GM18868 (cell line): ENCODE measurements around the gene ZNF746.
"Not testable (repeated sequence)": the region's sequence is repeated elsewhere in the genome, so short reads cannot be mapped to it uniquely, and the experiment has no call there.

ENCODE experiments used
- ATAC-seq: cut with Tn5 transposase; IDR thresholded peaks from one replicate; pipeline ENCODE4 v1.9.1; 2021; ENCODE audit warnings: mild to moderate bottlenecking, moderate library complexity; ENCODE audit not compliant: unreplicated experiment

Gene ZNF746

GRCh38 chr7:149497467-149498261, at the start of gene ZNF746:
Gene ZNF746, minus strand, starts transcription at chr7:149497809. Its CDS starts 273 bp downstream, at chr7:149497536.
- peak; percentile 95 for ATAC-seq

DNA sequence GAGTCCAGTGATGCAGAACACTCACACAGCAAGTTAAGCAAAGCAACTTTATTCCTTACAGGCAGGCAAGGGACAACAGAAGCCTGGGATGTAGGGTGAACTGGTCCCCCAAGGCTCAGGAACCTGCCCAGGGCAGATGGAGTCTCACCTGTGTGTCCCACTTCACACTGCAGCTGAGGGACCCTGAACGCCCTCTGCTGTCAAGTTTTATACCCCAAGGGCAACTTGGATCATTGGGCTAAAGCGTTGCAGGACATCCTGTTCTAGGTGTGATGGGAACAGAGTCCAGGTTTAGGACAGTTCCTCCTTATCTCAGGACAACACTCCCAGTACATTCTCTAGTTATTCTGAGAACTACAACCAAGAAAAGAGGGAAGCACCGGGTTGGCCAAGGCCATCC, 49.5 kb upstream of the ZNF746 start:
- no peak for ATAC-seq

DNA sequence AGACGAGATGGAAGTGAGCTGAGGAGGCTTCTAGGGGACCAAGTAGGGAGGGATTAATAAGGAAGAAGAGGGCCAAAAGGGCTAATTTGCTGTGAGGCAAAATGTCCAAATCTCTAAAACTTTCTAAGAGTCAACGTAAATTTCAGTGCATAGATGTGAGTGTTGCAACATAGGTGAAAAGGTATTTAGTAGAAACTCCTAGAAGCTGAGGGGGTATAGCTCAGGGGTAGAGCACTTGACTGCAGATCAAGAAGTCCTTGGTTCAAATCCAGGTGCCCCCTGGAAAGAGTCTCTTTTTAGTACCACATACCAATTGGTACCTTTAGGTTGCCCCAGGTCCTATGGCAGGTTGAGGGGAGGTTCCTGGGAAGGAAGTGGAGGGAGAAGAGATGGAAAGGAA, 48.7 kb upstream of the ZNF746 start:
- no peak for ATAC-seq

- ATAC-seq, result no peak
Measured at GRCh38 chr7:149544028-149544427, 46.4 kb upstream of the ZNF746 start.

- ATAC-seq, result no peak
Measured at GRCh38 chr7:149532654-149533053, 35.0 kb upstream of the ZNF746 start.

GRCh38 chr7:149529136-149529718, 31.6 kb upstream of the ZNF746 start:
- no peak for ATAC-seq

- no peak for ATAC-seq
Measured at GRCh38 chr7:149527414-149527813, 29.8 kb upstream of the ZNF746 start.

GRCh38 chr7:149525280-149525679, 27.7 kb upstream of the ZNF746 start:
- ATAC-seq, result no peak

- no peak for ATAC-seq
Measured at GRCh38 chr7:149524394-149524793, 26.8 kb upstream of the ZNF746 start.

DNA sequence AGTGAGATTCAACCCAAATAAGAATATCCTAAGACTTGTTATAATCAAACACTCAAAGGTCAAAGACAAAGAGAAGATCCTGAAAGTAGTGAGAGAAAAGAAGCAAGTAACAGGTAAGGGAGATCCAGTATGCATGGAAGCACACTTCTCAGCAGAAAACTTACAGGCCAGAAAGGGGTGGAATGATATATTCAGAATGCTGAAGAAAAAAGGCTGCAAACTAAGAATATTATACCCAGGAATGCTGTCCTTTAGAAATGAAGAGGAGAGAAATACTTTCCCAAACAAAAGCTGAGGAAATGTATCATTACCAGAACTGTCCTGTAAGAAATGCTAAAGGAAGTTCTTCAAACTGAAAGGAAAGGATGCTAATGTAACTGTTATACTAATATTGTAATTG, 12.6 kb upstream of the ZNF746 start:
- no peak for ATAC-seq

DNA sequence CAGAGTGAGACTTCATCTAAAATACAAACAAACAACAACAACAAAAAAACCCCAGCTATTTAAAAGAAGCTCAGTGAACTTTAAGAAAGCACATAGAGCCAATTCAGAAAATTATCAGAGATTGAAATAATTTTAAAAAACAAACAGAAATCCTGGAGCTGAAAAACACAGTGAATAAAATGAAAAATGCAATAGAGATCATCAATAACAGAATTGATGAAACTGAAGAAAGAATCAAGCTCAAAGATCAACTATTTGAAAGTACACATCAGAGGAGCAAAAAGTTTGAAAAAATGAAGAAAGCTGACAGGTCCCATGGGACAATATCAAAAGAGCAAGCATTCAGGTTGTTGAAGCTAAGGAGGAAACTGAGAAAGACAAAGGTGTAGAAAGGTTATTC, 12.2 kb upstream of the ZNF746 start:
- no peak for ATAC-seq

- no peak for ATAC-seq
Measured at GRCh38 chr7:149505551-149505950, 7.9 kb upstream of the ZNF746 start.

GRCh38 chr7:149501651-149502050, 4.0 kb upstream of the ZNF746 start:
- no peak for ATAC-seq

GRCh38 chr7:149500910-149501309, 3.3 kb upstream of the ZNF746 start:
- ATAC-seq, result no peak

- no peak for ATAC-seq
Measured at GRCh38 chr7:149500201-149500600, 2.6 kb upstream of the ZNF746 start.

DNA sequence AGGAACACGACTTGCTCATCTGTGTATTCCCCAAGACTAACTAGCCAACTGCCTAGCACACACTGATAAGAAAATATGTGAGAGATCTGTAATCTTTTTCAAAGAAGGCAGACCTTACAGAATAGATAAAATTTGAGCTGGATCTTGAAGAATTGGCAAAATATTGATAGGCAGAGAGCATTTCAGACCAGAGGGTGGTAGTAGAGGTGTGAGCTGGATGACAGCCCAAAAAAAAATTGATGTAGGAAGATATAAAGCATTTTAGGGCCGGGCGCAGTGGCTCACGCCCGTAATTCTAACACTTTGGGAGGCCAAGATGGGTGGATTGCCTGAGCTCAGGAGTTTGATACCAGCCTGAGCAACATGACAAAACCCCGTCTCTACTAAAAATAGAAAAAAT, 1.2 kb upstream of the ZNF746 start:
- ATAC-seq, result no peak

DNA sequence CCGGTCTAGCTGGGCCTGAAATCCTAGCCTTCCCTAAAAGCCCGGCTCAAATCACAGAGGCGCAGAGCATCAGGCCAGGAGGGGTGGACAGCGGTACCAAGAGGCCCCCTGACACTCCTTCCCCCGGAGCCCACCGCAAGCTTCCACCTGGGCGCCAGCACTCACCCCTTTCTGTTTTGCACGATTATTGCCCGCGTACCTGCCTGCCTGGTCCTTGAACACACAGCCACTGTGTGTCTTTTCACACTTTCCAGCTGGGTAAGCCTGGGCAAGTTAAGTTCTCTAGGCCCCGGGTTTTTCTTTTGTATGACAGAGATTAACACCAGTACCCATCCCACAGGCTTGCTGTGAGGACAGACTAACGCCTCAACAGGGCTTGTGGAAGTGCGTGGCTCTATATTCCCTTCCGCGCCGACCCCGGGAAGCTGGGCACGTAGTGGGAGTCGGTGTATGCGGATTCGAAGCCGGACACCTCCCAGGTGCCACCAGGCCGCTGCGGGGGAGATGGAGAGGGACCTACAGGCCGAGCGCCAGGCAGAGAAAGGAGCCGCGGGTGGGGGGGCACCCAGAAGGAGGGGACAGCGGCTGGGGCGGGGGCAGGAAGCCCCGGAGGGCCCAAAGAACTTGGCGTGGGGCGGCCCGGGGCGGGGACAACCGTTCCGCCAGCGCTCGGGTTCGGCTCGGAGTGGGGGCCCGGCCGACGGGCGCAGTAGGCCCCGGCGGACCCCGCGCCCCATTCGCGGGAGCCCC, 792 bp downstream of the ZNF746 start:
- ATAC-seq, result peak; percentile 27

DNA sequence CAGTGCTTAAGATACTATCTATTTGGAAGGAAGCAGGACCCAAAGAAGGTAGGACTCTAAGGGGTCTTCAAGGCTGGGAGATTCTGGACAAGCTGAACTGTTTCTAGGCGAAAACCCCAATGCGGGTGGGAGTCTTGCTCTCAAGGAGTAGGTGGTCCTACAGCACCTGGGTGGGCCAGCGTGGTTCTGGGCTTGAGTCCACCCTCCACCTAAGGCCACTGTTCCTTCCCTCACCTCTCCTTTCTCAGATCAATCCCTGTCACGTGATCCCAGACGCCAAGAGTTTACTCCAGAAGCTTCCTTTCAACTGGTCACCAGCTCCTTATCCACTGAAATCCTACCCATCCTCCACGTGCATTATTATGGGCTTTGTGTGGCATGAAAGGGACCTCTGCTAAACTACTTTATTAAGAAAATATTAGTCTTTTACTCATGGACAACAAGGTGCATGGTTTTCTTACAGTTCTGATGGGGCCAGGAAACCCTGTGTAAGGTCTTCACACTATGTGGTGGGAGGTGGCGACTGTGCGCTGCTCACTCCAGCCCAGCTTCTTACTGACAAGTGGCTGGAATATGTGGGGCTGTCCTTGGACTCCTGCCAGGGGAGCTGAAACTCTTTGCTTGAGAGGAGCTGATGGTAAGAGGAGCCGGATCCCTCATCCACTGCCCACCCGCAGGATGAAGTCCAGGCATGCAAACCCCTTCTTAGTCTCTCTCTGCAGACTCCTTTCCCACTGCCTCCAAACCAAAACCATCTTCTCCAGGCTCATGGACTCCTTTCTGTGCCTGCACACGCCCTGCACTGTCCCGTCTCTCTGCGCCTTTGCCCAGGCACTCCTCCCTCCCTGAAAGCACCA, 1.6 kb downstream of the ZNF746 start:
- no peak for ATAC-seq

DNA sequence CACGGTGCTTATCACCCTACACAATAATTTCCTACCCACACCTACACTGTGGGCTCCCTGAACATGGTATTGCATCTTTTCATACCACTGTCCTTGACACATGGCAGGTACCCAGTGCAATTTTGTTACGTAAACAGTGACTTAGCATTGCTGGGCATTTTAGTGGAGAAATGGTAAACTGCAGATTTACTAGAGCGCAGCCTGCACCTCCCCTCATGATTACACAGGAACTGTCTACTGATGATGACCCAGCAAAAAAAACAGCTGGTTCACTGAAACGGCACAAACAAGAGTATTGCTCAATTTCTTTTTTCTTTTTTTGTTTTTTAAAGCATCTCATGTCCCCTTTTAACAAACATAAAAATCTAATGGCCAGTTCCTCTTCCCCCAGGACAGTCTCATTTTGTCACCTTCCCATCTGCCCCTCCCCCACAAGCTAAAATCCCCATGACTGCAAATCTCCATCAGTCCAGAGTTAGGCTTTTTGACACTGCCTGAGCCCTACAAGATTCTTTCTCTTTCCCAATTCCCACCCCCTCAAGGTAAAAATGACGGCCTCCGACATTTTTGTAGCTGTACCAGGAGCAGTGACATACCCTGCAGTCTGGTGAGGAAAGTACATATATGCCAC, 2.8 kb downstream of the ZNF746 start:
- ATAC-seq, result no peak

GRCh38 chr7:149493975-149494374, 3.6 kb downstream of the ZNF746 start:
- ATAC-seq, result not testable (repeated sequence)

DNA sequence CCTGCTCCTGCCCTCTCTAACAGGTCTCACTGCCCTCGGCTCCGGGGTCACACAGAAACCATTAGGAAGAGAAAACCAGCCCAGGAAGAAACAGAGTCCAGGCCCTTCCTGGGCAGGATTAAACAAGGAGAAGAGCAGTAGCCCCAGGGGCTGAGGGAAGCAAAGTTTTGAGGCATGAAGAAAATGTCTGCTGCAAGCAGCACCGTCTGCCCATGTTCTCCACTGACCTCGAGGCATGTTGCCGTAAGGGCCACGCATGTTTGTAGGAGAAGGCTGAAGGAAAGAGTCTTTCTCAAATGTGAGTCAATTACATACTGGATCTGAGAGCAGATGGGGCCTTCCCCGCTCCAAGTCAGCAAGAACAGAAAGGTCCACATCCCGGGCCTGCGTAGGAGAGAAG, 4.2 kb downstream of the ZNF746 start:
- ATAC-seq, result no peak
